Keratinocyte (primary cell): ENCODE data around the gene RNPEPL1.

Experiments
- CTCF ChIP-seq, 3 experiments: IDR thresholded peaks in 1 of 3; conservative IDR thresholded peaks in 1 of 3; optimal IDR thresholded peaks in 1 of 3; 2 replicates in 2 of 3; 3 replicates in 1 of 3; pipeline versions ENCODE3 to v1.5.1; 2011; ENCODE audit warnings: low read length in 3 of 3, mild to moderate bottlenecking in 3 of 3, moderate library complexity in 2 of 3, control low read depth in 1 of 3, inconsistent platforms in 1 of 3; ENCODE audit not compliant: insufficient read depth in 2 of 3; ENCODE audit errors: extremely low read depth in 1 of 3
- EZH2 ChIP-seq: IDR thresholded peaks from one replicate; pipeline ENCODE4 v1.6.1; 2012; ENCODE audit warnings: inconsistent platforms, mild to moderate bottlenecking, low read length, moderate library complexity

- TF ChIP-seq CTCF (optimal IDR thresholded peaks at IDR 0.05 in 1 of 3, IDR thresholded peaks at IDR 0.05 in 1 of 3, conservative IDR thresholded peaks at IDR 0.05 in 1 of 3; ENCODE audit: extremely low read depth in 1 of 3, insufficient read depth in 2 of 3, low read length in 3 of 3) (peak in 1 of 3 experiments; percentile 18), EZH2 (no peak)
These were observed 47.9 kb upstream of the RNPEPL1 start for GRCh38 chr2:240520130-240520973.
